SKM-1 treated with dmso at 0.1 percent for 144 hours (cell line): ENCODE results near the gene SCNN1G.

Source experiments
- DNase-seq: peaks from one replicate; lab custom pipeline; 2025; ENCODE audit not compliant: unreplicated experiment; lab: John Stamatoyannopoulos, UW

Gene SCNN1G

DNA sequence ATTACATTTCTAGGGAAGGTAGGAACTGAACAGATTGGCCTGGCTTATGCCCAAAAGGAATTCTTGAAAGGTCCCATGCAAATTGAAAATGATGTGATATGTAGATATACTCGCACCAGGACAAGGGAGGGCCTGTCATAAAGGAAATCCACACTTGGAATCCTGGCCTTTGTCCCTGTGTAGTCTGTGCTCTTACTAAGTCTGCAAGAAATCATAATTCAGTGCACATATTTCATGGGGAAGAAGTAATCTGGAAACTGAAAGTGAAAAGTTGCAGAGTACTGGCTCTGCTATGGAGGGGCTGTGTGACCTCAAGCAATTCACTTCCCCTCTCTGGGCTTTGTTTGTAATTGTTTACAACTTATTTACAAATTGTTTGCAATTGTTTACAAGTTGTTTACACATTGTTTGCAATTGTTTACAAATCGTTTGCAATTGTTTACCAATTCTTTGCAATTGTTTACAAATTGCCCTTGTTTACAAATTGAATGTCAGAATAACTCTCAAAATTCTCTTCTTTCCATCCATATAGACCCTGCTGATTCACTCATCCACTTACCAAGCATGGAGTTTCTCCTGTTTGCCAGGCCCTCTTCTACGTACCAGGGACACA lies 12.9 kb downstream of the SCNN1G start:
- DNase-seq, result no peak

DNA sequence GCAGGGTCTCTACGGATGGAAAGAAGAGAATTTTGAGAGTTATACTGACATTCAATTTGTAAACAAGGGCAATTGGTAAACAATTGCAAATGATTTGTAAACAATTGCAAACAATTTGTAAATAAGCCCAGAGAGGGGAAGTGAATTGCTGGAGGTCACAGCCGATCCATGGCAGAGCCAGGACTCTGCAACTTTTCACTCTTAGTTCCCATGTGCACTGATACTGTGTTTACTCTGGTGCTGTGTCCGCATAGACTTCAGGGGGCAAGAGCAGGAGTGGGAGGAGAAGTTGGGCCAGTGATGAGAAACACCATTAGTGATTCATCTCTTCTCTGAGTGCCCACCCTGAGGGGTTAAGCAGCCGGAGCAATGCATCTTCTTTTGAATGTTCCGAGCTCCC lies 14.0 kb downstream of the SCNN1G start:
- no peak for DNase-seq

DNA sequence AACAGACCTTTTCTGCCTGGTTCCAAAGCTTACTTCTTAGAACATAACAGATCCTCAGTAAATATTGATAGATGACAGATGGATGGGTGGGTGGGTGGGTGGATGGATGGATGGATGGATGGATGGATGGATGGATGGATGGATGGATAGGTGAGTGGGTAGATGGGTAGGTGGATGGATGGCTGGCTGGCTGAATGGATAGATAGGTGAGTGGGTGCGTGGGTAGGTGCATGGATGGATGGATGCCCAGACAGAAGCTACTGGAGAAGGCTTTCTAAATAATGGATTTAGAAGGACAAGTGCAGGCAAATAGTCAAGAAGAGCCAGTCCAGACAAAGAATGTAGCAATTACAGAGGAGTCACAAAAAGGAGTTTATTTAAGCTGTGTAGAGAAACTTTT lies 19.6 kb downstream of the SCNN1G start:
- no peak for DNase-seq

DNA sequence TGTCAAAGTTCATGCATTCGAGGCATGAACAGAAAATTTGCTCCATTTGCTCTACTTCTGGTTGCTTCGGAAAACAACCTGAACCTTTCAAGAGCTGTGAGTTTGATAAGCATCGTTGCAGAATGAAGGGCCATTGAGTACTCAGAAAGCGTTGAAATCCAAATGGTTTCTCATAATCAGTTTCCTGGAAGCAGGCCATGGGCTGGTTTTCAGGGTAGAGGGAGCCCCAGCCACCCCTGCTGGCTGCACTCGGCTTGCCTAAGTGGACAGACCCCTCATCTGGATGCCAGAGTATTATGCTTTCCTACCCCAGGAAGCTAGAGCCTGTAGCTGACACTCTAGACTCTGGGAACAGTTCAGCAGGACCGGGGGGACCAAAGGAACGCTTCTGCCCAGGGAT lies 24.4 kb downstream of the SCNN1G start:
- no peak for DNase-seq

DNA sequence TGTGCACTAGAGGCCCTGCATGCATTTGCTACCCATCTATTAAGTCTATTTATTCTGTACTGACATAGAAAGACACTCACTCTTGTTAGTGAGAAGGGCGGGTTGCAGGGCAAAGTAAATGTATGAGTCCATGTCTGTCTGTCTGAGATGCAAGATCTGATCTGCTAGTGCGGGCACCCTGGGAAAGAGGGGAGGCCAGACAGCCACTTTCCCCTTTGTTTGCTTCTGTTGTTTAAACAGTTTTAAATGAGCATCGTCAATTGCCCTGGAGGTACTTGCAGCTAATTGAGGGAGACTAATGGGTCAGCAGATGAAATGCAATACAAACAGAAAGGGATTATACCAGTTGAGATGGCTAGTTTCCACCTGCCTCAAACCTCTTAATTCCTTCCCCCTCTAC lies 24.9 kb downstream of the SCNN1G start:
- no peak for DNase-seq

DNA sequence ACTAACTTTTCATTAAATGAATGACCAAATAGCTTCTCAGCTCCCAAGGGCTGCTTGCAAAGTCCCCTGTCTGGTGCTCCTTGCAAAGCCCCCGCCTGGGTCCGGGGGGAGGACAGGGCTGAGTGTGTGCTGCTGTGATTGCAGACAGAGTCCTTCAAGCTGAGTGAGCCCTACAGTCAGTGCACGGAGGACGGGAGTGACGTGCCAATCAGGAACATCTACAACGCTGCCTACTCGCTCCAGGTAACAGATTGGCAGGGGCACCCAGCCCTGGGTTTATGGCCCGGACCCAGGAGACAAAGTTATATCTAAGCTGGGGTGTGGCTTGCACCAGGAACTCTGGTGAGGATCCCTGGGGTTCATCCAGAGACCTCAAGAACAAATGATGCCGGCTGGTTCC lies 27.1 kb downstream of the SCNN1G start:
- no peak for DNase-seq

DNA sequence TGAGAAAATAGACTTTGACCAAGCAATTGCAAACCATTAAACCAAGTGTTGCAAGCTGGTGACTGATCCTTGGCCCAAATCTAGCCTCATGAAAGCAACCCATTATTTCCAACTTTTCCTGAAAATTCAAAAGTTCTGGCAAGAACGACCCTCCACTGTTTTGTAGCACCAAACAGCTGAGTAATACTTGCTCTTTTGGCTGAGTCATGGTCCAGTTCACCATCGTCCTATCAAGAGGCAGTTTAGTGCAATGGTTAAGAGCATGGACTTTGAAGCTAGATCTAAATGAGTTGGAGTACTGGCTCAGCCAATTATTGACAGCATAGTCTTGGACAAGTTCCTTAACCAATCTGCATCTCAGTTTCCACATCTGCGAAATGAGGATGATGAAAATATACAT lies 31.3 kb downstream of the SCNN1G start:
- no peak for DNase-seq

DNA sequence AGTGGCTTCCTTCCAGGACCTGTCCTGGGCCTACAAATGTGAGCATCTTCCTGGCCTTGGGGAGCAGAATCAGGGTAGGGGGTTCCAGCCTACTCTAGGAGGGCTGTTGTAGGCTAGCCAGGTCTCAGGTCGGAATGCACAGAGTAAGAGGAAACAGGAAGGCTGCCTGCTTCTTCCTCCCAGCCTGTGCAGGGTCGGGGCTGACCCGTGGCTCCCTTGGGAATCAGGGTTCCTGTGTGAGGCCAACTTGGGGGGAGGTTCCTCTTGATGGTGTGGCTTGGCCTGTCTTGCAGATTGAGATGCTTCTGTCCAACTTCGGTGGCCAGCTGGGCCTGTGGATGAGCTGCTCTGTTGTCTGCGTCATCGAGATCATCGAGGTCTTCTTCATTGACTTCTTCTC lies 32.3 kb downstream of the SCNN1G start:
- DNase-seq, result no peak

DNA sequence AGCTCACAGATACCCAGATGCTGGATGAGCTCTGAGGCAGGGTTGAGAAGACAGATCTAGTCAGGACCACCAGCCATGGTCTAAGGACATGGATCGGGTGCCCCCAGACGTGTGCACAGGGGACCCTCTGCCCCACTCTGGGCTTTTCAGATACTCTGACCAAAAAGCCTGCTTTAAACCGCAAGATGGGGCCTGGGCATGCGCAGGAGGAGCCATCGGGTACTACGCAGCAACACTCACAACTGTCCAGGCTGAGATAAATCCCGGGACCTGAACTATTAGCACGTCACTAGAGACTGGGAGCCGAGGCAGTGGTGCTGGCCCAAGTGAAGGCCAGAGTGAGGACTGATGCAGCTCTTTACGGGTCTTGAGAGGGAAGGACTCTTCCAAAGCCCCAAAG lies 32.9 kb downstream of the SCNN1G start:
- no peak for DNase-seq

DNA sequence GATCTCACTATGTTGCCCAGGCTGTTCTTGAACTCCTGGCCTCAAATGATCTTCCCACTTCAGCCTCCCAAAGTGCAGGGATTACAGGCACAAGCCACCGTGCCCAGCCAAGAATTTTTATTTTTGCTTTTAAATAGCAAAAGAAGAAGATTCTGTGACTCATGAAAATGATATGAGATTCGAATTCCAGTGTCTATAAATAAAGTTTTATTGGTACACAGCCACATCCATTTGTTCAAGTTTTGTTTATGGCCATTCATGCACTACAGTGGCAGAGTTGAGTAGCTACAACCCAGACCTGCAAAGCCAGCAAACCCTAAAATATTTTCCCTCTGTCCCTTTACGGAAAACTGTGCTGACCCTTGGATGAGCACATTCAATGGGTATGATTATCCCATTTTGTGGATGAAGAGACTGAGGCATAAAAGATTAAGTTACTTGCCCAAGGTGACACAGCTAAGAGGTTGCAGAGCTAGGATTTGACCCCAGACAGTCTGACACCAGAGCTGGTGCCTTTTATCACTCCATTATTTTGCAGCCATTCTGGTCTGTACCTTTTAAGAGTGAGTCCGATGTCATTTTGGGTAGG lies 34.2 kb downstream of the SCNN1G start:
- no peak for DNase-seq

DNA sequence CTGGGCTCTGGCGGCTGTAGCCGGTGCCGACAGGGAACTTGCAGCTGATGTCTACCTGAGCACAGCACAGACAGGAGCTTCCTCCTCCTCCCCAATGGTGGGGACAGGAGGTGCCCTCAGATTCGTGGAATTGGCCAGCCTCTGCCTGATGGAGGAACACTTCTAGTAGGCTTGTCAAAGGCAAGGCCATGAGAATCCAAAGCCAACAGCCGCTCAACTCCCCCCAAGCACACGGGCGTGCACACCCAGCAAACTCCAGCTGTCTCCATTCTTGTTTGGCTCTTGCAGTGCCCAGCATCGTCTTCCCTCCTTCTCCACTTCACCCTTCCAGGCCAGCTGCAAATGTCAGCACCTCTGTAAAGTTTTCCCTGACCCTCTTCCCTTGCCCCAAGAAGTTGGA lies 35.1 kb downstream of the SCNN1G start:
- DNase-seq, result no peak

DNA sequence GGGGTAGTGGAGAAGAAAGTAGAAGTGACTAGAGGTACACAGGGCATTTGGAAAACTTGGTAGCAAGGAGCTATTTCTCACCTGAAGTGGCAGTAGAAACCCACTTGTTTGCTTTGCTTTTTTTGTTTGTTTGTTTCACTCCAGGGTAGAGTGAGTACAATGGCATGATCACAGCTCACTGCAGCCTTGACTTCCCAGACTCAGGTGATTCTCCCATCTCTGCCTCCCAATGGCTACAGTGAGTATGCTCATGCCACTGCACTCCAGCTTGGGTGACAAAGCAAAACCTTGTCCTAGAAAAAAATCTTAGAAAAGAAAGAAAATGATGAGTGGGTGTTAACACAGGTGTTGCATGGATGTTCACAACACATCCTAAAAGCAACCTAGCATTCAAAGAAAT lies 40.4 kb downstream of the SCNN1G start:
- no peak for DNase-seq

DNA sequence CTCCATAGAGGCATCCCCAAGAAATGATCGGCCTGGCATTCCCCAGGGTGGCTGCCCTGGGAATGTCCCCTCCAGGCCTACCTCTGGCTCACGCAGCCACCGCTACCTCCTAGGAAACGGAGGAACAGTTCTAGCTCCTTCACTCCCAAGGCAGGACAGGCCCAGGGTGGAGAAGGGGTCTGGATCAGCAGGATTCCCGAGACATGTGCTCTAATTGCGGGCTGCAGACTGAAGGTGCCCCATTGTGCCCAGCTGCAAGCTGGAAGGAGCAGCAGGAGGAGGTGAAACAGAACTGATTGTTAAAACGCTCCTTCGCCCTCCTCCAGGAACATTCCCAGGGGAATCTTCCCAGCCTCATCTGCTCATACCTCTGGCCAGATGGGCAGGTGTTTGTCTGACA lies 40.8 kb downstream of the SCNN1G start:
- DNase-seq, result no peak

DNA sequence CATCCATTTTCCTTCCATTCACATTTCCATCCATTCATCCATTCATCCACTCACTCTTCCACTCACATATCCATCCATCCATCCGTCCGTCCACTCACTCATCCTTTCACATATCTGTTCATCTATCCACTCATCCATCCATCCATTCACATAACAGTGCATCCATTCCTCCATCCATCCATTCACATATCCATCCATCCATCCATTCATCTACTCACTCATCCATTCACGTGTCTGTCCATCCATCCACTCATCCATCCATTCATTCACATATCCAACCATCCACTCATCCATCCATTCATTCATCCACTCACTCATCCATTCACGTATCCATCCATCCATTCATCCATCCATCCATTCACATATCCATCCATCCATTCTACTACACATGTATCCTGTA lies 42.6 kb downstream of the SCNN1G start:
- DNase-seq, result no peak

DNA sequence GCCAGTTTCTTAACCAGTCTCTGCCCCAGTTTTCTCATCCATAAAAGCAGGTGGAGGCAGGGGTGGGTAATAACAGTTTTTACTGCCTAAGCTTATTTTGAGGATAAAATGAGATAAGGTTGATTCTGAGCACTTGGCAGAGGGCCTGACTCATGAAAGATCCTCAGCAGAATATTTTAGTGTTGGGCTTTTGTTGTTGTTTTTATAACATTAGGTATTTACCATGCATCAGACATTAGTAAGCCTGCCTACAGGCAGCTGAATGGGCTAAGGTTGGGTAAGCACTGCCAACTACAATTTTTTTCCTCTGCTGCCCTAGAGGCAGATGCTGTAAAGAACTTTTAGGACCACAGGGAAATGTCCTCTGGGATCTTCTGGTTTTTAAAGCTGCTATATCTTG lies 43.1 kb downstream of the SCNN1G start:
- DNase-seq, result no peak

DNA sequence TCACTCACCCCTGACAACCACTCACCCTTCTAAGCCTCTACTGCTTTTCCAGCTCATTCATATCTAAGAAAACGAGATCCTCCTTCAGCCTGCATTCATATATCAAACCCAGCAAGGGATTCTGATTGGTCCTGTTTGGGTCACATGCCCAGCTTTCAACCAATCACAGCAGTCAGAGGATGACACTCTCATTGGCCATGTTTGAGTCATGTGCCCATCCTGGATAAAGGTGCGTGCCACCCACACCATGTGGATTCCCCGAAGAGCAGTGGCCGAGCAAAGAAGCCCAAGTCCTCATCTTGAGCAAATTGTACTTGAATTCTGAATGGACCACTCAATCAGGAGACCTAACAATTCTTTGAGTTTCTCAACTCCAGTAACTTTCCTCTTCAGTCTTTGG lies 45.0 kb downstream of the SCNN1G start:
- no peak for DNase-seq

DNA sequence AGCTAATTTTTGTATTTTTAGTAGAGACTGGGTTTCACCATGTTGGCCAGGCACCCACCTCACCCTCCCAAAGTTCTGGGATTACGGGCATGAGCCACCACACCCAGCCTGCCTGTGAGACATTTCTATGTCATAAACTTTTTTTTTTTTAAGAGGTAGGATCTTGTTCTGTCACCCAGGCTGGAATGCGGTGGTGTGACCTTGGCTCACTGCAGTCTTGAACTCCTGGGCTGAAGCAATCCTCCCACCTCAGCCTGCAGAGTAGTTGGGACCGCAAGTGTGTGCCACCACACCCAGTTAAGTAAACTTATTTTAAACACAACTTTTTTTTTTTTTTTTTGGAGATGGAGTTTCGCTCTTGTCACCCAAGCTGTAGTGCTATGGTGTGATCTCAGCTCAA lies 47.2 kb downstream of the SCNN1G start:
- DNase-seq, result no peak

DNA sequence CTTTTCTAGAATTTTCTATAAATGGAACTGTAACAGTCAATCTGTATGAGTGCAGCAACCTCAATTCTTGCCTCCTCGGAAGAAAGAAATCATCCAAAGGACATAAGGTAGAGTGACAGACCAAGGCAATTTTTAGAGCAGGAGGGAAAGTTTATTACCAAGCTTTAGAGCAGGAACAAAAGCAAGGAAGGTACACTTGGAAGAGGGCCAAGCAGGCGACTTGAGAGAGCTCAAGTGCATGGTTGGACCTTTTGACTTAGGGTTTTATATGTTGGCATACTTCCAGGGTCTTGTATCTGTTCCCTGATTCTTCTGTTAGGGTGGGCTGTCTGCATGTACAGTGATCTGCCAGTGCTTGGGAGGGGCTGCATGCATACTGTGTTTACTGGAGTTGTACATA lies 50.3 kb downstream of the SCNN1G start:
- no peak for DNase-seq

DNA sequence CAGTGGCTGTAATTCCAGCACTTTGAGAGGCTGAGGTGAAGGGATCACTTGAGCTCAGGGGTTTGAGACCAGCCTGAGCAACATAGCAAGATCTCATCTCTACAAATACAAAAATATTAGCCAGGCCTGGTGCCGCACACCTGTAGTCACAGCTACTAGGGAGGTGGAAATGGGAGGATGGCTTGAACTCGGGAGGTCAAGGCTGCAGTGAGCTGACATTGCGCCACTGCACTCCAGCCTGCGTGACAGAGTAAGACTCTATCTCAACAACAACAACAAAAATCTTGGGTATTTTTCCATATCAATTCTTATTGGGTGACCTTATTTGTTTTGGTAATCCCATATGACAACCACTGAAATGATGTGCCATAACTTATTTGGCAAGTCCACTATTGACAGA lies 52.6 kb downstream of the SCNN1G start:
- DNase-seq, result no peak

DNA sequence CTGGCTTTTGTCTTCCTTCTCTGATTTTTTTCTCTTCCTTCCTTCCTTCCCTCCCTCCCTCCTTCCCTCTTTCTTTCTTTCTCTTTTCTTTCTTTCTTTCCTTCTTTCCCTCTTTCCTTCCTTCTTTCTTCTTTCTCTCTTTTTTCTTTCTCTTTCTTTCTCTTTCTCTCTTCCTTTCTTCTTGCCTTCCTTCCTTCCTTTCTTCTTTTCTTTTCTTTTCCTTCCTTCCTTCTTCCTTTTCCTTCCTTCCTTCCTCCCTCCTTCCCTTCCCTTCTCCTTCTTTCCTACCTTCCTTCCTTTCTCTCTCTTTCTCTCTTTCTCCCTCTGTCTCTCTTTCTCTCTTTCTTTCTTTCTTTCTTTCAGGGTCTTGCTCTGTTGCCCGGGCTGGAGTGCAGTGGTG lies 54.4 kb downstream of the SCNN1G start:
- no peak for DNase-seq

DNA sequence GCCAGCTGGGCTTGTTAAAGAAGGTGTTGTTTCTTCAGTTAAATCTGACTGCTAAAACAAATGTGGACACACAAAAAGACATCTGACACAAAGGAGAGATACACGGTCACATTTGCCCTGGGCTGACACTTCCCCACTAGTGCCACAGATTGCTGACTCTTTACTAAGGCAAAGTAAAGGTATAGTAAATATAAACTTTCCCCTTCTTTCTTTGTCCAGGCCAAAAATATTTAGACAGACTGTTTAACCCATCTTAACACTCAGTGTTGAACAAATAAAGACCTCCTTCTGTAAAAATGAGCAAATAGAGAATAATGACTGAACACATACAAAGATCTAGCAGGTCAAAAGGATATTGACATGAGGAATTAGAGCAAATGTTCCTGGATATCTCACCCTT lies 58.4 kb downstream of the SCNN1G start:
- DNase-seq, result no peak

DNA sequence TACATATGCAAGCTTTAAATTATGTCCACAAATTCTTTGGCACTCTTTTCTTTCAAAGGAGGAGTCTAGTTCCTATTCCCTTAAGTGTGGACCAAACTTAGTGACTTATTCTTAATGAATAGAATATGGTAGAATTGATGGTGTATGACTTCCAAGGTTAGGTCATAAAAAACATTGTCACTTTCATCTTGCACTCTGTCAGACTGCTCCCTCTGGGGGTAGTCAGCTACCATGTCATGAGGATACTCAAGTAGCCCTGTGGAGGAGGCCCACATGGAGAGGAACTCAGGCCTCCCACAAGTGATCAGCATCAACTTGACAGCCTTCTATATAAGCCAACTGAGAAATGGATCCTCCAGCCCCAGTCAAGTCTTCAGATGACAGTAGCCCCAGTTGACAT lies 61.6 kb downstream of the SCNN1G start:
- no peak for DNase-seq

DNA sequence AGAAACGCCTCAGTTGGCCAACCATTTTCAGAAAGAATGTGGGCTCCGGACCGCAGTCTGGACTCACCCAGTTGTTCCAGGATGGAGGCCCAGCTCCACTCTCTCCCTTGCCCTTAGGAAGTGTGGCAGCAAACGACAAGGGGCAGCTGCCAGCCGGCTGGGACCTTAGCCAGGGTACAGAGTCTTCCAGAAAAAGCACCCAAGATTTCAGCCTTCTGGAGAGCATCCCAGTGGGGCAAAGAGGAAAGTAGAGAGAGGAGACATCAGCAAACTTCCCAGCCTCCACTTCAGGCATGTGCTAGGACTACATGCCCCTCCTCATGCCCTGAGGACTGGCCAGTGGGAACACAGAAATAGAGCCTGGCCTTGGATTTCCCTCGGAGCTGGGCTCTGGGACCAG lies 62.7 kb downstream of the SCNN1G start:
- no peak for DNase-seq
